Measurements from ENCODE around the gene MCTP1.
A peak's percentile ranks its signal among the peaks of the same experiment; 100 is the strongest.

MCTP1 gene

GRCh38 chr5:94745786-94746730 lies 538.8 kb downstream of the MCTP1 start:
- DNase-seq = no peak

GRCh38 chr5:94744906-94745305 lies 540.0 kb downstream of the MCTP1 start:
- DNase-seq = no peak

- no peak for DNase-seq
Observed at GRCh38 chr5:94742852-94743251, 542.0 kb downstream of the MCTP1 start.

GRCh38 chr5:94740286-94740685 lies 544.6 kb downstream of the MCTP1 start:
- DNase-seq = no peak

- no peak for DNase-seq
Observed at GRCh38 chr5:94736498-94736897, 548.4 kb downstream of the MCTP1 start.

- DNase-seq = no peak
Observed at GRCh38 chr5:94731471-94731870, 553.4 kb downstream of the MCTP1 start.

- no peak for DNase-seq
Observed at GRCh38 chr5:94725142-94725541, 559.8 kb downstream of the MCTP1 start.

GRCh38 chr5:94715768-94716167 lies 569.1 kb downstream of the MCTP1 start:
- no peak for DNase-seq

- DNase-seq = no peak
Observed at GRCh38 chr5:94711785-94712184, 573.1 kb downstream of the MCTP1 start.

GRCh38 chr5:94709277-94709676 lies 575.6 kb downstream of the MCTP1 start:
- DNase-seq = no peak

- DNase-seq = no peak
Observed at GRCh38 chr5:94707359-94707758, 577.5 kb downstream of the MCTP1 start.

GRCh38 chr5:94705427-94705826 lies 579.5 kb downstream of the MCTP1 start:
- DNase-seq = no peak

- DNase-seq = no peak
Observed at GRCh38 chr5:94702729-94703128, 582.2 kb downstream of the MCTP1 start.

- peak; percentile 22 for DNase-seq
Observed at GRCh38 chr5:94700592-94700991, 584.3 kb downstream of the MCTP1 start.

- no peak for DNase-seq
Observed at GRCh38 chr5:94699562-94699961, 585.3 kb downstream of the MCTP1 start.

- no peak for DNase-seq
Observed at GRCh38 chr5:94698197-94698596, 586.7 kb downstream of the MCTP1 start.

GRCh38 chr5:94694671-94695070 lies 590.2 kb downstream of the MCTP1 start:
- DNase-seq = no peak

GRCh38 chr5:94693845-94694370 lies 591.0 kb downstream of the MCTP1 start:
- no peak for DNase-seq

GRCh38 chr5:94693043-94693822 lies 591.7 kb downstream of the MCTP1 start:
- DNase-seq = peak; percentile 50

GRCh38 chr5:94692581-94692980 lies 592.3 kb downstream of the MCTP1 start:
- no peak for DNase-seq

GRCh38 chr5:94691949-94692348 lies 592.9 kb downstream of the MCTP1 start:
- DNase-seq = no peak

- DNase-seq = no peak
Observed at GRCh38 chr5:94691291-94691690, 593.6 kb downstream of the MCTP1 start.

GRCh38 chr5:94690778-94691177 lies 594.1 kb downstream of the MCTP1 start:
- DNase-seq = no peak

- no peak for DNase-seq
Observed at GRCh38 chr5:94689908-94690307, 595.0 kb downstream of the MCTP1 start.
